Gastroesophageal sphincter (tissue), 3 donors: ENCODE data around the gene ZFHX3.

ENCODE experiments used
- CTCF ChIP-seq, 4 experiments: fragments of 200-600 bp in 2 of 4; fragments of 450-650 bp in 2 of 4; sonication (generic) in 1 of 4; IDR thresholded peaks; one replicate each; pipeline ENCODE4 v1.5.1; 2017 to 2019; ENCODE audit warnings: antibody characterized with exemption in 4 of 4, mild to moderate bottlenecking in 2 of 4, moderate library complexity in 2 of 4
- POLR2A ChIP-seq, 2 donors: fragments of 450-650 bp; IDR thresholded peaks; one replicate each; pipeline ENCODE4 v1.6.1; 2017; ENCODE audit warnings: antibody characterized with exemption in 2 of 2, mild to moderate bottlenecking in 2 of 2, moderate library complexity in 1 of 2
- POLR2AphosphoS5 ChIP-seq: sonication (generic); formaldehyde crosslinking; IDR thresholded peaks from one replicate; pipeline ENCODE4 v1.6.1; 2017; ENCODE audit warnings: antibody characterized with exemption

GRCh38 chr16:73025151-73025855 lies 22.6 kb downstream of the ZFHX3 start:
- TF ChIP-seq CTCF (IDR thresholded peaks at IDR 0.05), result no peak
- TF ChIP-seq POLR2AphosphoS5, result peak; percentile 20
- TF ChIP-seq POLR2A (IDR thresholded peaks at IDR 0.05), result no peak
